Left lobe of liver (tissue), 2 donors: Measurements from ENCODE around the gene MEG3. TPM values are rescaled to one million over a fixed set of nuclear protein-coding genes. Genes with fewer than 3 reads are reported as not detected.

Experiments
- ATAC-seq: fragments of 200-7000 bp; cut with Tn5 transposase; one replicate; pipeline ENCODE4 v1.9.1; 2020; ENCODE audit warnings: mild to moderate bottlenecking, moderate library complexity
- DNase-seq: peaks from one replicate; pipeline ENCODE4 v3.0.0-alpha.2; 2020; ENCODE audit warnings: low spot score
- total RNA-seq: library from RNA; stranded (reverse); gene quantifications from one replicate; pipeline ENCODE4 v1.2.1, GENCODE V29; 2021
- donor health status: DM: no; HTN: no; CAD: no; lungs with moderate emphysema.
- donor health status: DM: no; HTN: yes; CAD: no.

Gene MEG3
- total RNA-seq, 1 donor from 2014 or later, result 26.7 TPM

DNA sequence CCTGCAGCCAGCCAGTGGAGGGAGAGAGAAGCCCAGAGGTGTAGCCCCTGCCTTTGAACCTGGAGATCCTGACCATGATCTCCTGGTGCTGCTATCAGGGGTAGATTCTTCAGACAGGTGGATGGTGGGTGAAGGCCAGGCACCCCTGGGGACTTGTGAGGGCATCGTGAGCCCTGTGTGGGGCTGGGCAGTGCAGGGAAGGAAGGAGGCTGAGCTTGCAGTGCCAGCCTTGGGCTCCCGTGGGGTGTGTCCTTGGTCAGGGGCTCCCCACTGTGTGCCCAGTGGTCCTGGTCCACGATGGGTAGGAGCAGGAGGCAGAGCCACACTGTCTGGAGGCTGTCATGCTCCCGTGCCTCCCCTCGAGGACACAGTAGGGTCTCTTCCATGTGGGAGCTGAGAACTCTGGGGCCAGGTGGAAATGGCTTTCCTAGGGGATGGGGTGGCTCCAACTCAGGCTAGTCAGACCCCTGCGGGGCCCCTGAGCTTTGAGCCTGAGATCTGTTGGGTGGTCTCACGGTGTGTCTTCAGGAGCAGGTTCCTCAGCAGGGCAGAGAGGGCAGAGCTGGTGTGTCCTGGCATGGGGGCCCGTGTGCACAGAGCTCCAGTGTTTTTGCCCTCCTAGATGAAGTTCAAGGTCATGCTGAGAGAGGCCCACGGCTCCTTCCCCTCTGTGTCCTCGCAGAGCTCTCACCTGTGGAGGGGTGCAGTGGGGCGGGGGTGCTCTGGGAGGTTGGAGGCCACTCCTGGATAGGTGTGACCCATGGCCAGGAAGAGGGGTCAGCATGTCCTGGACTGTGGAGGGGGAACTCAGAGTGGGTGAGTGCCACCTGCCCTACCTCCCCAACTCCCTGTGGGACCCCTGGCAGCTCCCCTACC is 52.6 kb downstream of the MEG3 start:
- DNase-seq, result no peak

GRCh38 chr14:100879194-100879593 is 53.3 kb downstream of the MEG3 start:
- ATAC-seq (no peak), DNase-seq (no peak)

More for the DNA sequence above, 52.6 kb downstream of the MEG3 start:
- no peak for ATAC-seq

DNA sequence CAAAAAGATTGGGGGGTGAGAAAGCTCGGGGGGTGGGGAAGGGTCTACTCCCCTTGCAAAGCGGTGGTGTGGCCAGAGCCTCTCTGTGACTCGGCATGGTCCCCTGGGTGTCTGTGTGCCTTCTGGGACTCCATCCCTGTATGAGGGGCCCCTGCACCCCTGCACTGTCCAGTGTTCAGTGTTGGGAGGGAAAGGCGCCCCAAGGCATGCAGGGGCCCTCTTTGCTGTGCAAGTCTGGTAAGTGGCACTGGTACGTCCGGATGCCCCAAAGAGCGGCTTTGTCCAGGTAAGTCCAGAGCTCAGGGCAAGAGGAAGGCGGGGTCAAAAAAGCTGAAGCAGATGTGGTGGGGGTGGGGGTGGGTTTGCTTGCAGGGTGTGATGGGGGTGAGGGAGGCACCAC is 53.9 kb downstream of the MEG3 start:
- no peak for ATAC-seq
- no peak for DNase-seq

- no peak for DNase-seq
- no peak for ATAC-seq
These were observed 54.6 kb downstream of the MEG3 start for GRCh38 chr14:100880271-100881101.

DNA sequence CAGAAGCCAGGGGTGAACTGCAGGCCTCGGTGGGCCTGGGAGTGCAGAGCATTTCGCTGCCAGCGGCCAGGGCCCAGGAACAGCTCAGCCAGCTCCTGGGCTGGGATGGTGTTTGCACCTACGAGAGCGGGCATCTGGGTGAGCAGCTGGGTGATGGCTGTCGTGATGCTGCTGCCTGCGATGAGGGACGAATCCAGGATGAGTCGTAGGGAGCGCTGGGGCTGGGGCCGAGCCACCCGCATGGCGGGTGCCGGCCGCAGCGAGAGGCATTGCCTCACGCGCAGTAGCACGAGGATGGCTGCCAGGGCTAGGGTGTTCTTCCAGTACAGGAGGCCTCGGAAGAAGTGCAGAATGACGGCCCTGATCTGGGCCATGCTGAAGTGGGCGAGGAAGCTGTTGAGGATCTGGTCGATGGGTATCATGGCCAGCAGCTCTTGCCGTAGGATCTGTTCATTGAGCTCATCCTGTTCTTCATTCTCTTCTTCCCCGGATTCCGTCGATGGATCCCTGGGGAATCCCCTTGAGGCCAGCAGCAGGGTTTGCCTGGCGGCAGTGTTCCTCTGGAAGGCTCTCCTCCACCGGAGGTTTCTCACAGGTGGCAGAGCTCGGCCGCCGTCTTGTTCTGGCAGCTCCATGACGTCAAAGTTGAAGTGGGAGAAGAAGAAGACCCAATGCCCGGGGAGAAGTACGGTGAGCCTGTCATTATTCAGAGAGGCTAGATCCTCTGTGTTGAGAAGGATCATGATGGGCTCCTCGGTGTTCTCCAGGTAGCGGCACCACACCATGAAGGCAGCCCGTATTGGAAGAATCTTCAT is 55.5 kb downstream of the MEG3 start:
- DNase-seq (no peak), ATAC-seq (no peak)

DNA sequence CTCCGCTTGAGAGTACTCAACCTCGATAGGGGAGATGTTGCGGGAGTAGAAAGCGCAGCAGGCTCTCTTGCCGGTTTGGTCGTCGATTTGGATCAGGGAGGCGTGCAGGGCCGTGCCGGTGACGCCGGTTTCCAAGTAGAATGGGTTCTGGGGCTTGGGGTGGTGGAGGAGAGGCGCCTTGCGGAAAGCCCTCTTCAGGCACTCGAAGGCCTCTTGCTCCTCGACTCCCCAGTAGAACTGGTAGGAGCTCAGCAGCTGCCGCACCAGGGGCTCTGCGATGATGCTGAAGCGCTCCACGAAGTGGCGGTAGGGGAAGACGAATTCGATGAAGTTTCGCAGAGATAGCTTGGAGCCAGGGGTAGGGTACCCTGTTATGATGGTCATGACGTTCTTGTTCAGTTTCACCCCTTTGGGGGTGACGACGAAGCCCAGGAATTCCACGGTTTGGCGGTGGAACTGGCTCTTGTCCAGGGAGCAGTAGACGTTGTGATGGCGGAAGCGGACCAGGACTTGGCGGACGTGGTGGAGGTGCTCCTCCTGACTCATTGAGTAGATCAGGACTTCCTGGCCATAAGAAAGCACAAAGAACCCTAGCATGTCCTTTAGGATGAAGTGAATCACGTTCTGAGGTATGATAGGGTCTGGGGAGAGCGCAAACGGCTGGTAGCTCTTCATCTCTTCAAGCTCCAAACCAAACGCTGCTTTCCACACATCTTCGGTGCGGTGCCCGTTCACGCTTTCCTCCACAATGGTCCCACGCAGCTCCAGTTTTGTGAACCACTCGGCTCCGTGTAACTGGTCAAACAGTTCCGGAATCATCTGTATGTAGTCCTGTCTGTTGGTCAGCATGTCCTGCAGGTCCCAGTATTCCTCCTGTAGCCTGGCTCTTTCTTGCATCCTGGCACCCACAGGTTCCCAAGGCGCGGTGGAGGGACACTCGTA is 56.4 kb downstream of the MEG3 start:
- DNase-seq (no peak), ATAC-seq (no peak)

GRCh38 chr14:100882991-100883788 is 57.3 kb downstream of the MEG3 start:
- DNase-seq (no peak), ATAC-seq (no peak)

DNA sequence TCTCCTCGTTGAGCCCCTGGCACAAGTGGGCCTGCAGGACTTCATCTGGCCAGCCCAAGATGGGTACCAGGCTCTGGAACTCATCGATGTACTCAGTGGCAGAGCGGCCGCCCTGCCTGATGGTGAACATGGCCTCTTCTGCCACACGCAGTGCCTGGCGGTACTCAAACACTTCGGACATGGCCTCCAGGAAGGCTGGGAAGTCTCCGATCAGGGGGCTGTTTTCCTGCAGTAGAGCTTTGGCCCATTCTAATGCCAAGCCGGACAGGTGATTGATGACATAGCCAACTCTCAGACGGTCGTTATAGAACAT is 57.8 kb downstream of the MEG3 start:
- DNase-seq (no peak), ATAC-seq (no peak)

- no peak for ATAC-seq
- DNase-seq, result no peak
These were observed 58.5 kb downstream of the MEG3 start for GRCh38 chr14:100884456-100884855.

DNA sequence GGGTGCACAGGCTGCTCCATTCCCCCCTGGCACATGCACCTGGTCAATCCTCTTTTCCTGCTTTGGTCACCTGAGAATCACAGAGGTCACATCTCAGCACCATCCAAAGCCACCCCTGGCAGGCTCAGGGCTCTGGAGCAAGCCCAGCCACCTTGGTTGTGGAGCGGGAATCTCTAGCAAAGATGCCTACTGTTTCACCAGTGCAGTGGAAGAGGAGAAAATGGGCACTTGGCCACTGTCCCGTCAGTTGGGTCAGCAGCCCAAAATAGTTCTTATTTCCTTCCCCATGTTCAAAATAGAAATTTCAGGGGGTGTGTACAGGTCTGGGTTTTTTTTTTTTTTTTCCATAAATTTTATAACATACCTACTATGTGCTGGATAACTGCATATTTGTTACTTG is 59.3 kb downstream of the MEG3 start:
- ATAC-seq (no peak), DNase-seq (no peak)

GRCh38 chr14:100885617-100886016 is 59.7 kb downstream of the MEG3 start:
- no peak for DNase-seq
- ATAC-seq, result no peak

GRCh38 chr14:100887728-100888335 is 61.9 kb downstream of the MEG3 start:
- ATAC-seq, result no peak
- DNase-seq, result no peak

DNA sequence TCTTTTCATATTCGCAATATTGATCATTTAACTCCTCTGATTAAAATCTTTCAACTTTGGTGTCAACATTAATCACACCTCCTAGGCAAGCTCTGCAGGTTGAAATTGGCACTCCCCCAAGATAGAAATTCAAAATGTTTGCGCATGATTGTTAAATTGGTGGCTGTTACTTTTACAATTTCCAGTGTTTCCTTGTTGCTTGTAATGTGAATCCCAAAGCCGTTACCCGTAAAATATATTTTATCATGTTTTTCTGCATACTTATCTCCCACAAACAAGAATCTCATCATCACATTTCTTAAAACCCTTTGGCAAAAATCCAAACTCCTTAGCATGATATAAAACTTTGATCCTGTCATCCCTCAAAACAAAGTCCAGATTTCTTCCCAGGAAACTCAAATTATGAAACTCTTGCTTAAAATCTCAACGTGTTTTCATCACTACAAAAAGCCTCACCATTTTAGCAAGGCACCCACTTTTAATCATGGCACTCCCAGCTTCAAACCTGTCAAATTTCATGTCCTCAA is 62.9 kb downstream of the MEG3 start:
- DNase-seq, result no peak

DNA sequence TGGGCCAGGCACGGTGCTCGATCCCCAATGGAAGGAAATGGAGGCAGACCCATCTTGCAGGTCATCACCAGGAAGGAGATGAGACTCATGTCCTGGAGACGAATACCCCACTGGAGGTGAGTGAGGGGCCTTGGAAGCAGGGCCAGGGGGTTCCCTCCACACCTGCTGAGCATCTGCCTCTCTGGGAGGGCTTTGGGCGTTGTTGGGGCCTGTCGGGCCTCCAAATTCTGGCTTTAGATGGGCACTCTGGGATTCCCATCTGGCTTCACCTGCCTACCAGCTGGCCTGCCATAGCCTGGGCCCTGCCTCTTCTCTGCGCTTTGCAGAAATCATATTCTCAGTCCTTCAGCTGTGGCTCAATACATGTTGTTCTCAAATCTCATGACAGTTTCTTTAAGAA is 63.7 kb downstream of the MEG3 start:
- DNase-seq (no peak), ATAC-seq (no peak)

More for the DNA sequence above, 62.9 kb downstream of the MEG3 start:
- no peak for ATAC-seq

DNA sequence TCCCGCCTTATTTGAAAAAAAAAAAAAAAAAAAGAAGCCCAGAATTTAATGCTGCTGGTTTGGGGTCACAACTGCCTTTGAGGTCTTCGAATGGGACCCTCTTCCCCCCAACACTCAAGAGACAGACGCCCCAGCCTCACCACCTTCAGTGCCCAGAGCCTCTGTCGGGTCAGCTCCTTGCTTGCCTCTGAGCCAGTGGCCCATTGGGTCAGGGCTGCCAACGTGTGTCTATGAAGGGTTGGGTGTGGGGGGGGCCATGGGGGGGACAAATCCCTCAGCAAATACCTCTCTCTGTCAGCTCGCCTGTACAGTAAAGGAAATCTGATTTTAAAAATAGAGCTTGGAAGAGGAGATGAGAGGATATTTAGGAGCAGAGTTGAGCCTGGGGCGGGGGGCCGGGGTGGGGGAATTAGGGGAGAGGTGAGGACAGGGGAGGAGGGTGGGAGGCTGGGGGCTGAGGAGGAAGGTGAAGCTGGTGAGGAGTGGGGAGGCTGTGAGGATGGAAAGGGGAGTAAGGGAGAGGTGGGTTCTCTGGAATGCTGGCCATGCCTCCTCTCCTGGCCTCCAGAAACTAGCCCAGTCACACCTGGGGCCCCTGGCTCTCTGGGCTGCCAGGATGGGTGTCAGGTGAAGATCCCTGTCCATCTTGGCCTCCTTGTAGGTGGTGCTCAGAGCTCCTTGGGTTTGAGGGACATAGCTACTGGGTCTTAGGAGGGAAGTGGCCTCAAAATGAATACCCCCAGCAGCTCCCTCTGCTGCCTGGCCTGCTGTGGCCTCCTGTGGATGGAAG is 64.3 kb downstream of the MEG3 start:
- DNase-seq (peak; percentile 27), ATAC-seq (no peak)

GRCh38 chr14:100891051-100891450 is 65.1 kb downstream of the MEG3 start:
- DNase-seq (peak; percentile 28), ATAC-seq (no peak)

DNA sequence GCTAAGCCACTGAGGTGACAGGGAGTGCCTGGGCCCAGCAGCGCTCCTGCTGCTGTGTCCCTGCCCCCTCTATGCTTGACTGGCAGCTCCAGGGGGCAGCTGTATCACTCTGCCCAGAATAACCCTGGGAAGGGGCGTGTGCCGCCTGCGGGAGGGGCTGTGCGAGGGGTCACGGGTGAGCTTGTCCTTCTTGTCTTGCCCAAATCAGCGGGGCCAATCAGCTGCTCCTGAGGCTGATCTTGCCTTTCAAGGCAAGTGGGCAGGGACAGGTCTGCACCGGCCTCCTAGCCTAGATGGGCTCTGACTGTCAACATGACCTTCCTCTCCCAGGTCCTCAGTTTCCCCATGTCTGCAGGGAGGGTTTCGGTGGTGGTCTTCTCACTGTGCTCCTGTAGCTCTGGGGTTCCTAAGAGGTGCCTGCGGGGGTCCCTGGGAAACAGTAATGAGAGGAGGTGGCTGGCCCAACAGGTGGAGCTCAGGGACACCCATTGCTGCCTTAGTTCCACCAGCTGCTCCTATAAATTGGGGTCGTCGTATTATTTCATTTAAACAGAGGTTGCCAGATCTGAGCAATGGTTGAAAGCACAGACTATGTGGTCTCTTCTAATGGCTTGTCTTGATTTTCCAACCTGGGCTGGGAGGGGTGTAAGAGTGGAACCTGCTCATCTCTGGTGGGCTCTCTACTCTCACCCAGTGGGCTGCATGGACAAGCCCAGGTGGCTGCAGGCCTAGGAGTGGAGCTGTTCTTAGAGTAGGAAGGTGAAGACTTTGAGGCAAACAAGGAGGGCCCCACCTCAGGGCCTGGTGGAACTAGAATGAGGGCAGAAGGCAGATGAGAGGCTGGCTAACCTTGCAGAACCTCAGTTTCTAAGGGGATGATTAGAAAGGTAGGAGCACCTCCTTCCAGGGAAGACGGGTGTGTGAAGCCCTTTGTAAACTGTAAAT is 65.9 kb downstream of the MEG3 start:
- DNase-seq, result peak; percentile 33
- no peak for ATAC-seq
